NT2/D1 (cell line): ENCODE measurements around the gene NKAIN2.
"Not testable (repeated sequence)": the region's sequence is repeated elsewhere in the genome, so short reads cannot be mapped to it uniquely, and the experiment has no call there.

Experiments used
- DNase-seq: peaks from one replicate; pipeline ENCODE4 v3.0.0-alpha.2; 2011; ENCODE audit warnings: low read depth, low spot score
- H3K27me3 ChIP-seq: 2 replicates; pipeline ENCODE4 v1.6.0; 2011; ENCODE audit warnings: mild to moderate bottlenecking; ENCODE audit not compliant: insufficient read length, insufficient read depth
- H3K36me3 ChIP-seq: 2 replicates; pipeline ENCODE4 v1.6.1; 2011; ENCODE audit warnings: mild to moderate bottlenecking, low read length, mixed read lengths; ENCODE audit not compliant: insufficient read depth, insufficient read length
- H3K4me1 ChIP-seq: 2 replicates; pipeline ENCODE4 v1.5.1; 2011; ENCODE audit not compliant: insufficient read depth, insufficient read length
- H3K4me3 ChIP-seq: 2 replicates; pipeline ENCODE4 v1.5.1; 2011; ENCODE audit warnings: low read depth; ENCODE audit not compliant: insufficient read length
- H3K9ac ChIP-seq: 2 replicates; pipeline ENCODE4 v1.6.0; 2011; ENCODE audit warnings: low read depth; ENCODE audit not compliant: insufficient read length
- H3K9me3 ChIP-seq: 2 replicates; pipeline ENCODE4 v1.5.1; 2011; ENCODE audit warnings: mild to moderate bottlenecking, low read length; ENCODE audit not compliant: insufficient read depth
- SUZ12 ChIP-seq: IDR thresholded peaks from 2 replicates; pipeline ENCODE4 v1.6.1; 2011; ENCODE audit not compliant: insufficient read length, insufficient read depth; ENCODE audit errors: extremely low read depth
- YY1 ChIP-seq: IDR thresholded peaks from 2 replicates; pipeline ENCODE4 v1.6.1; 2011; ENCODE audit not compliant: insufficient read length, insufficient read depth
- ZNF274 ChIP-seq: IDR thresholded peaks from 2 replicates; pipeline ENCODE4 v1.6.1; 2011; ENCODE audit warnings: mild to moderate bottlenecking, low read depth, low read length

Gene NKAIN2

GRCh38 chr6:124393536-124393935 is 589.9 kb downstream of the NKAIN2 start:
- TF ChIP-seq SUZ12: no peak
- TF ChIP-seq ZNF274: no peak
- TF ChIP-seq YY1: no peak
- no peaks in the 10 kb centered on the region for H3K9me3 ChIP-seq
- no peaks in the 10 kb centered on the region for H3K36me3 ChIP-seq
- H3K4me3 ChIP-seq: no peak overlapping the region
- no peaks in the 10 kb centered on the region for H3K4me1 ChIP-seq
- DNase-seq: no peak
- no peaks in the 10 kb centered on the region for H3K27me3 ChIP-seq
- H3K9ac ChIP-seq: no peak overlapping the region

- Histone ChIP-seq H3K9me3 (no peaks in the 10 kb centered on the region), H3K36me3 (no peaks in the 10 kb centered on the region), H3K27me3 (no peaks in the 10 kb centered on the region), H3K4me1 (no peaks in the 10 kb centered on the region), H3K4me3 (no peak overlapping the region), H3K9ac (no peak overlapping the region)
- DNase-seq: no peak
- TF ChIP-seq YY1: no peak
Observed at GRCh38 chr6:124396361-124396760, 592.7 kb downstream of the NKAIN2 start.

GRCh38 chr6:124400261-124400999 is 596.8 kb downstream of the NKAIN2 start:
- H3K9ac ChIP-seq: no peak overlapping the region
- no peaks in the 10 kb centered on the region for H3K4me1 ChIP-seq
- no peaks in the 10 kb centered on the region for H3K27me3 ChIP-seq
- no peak for TF ChIP-seq SUZ12
- no peaks in the 10 kb centered on the region for H3K9me3 ChIP-seq
- H3K36me3 ChIP-seq: no peaks in the 10 kb centered on the region
- no peak for DNase-seq
- H3K4me3 ChIP-seq: no peak overlapping the region

- H3K9me3 ChIP-seq, H3K4me1 ChIP-seq, DNase-seq, H3K27me3 ChIP-seq, H3K4me3 ChIP-seq, H3K9ac ChIP-seq, H3K36me3 ChIP-seq: not testable (repeated sequence)
Observed at GRCh38 chr6:124410425-124410824, 606.8 kb downstream of the NKAIN2 start.

- H3K4me3 ChIP-seq, H3K27me3 ChIP-seq, DNase-seq, H3K36me3 ChIP-seq, H3K9ac ChIP-seq, H3K4me1 ChIP-seq, H3K9me3 ChIP-seq: not testable (repeated sequence)
Observed at GRCh38 chr6:124412657-124413056, 609.0 kb downstream of the NKAIN2 start.

GRCh38 chr6:124420116-124420840 is 616.6 kb downstream of the NKAIN2 start:
- Histone ChIP-seq H3K9me3 (no peaks in the 10 kb centered on the region), H3K36me3 (no peaks in the 10 kb centered on the region), H3K4me1 (no peaks in the 10 kb centered on the region), H3K9ac (no peak overlapping the region), H3K4me3 (no peak overlapping the region), H3K27me3 (no peaks in the 10 kb centered on the region)
- DNase-seq: no peak
- no peak for TF ChIP-seq ZNF274
- no peak for TF ChIP-seq YY1
- TF ChIP-seq SUZ12: no peak

- Histone ChIP-seq H3K27me3 (no peaks in the 10 kb centered on the region), H3K9ac (no peak overlapping the region), H3K4me1 (no peaks in the 10 kb centered on the region), H3K36me3 (no peaks in the 10 kb centered on the region), H3K4me3 (no peak overlapping the region), H3K9me3 (no peaks in the 10 kb centered on the region)
- DNase-seq: no peak
- TF ChIP-seq YY1: no peak
- TF ChIP-seq ZNF274: no peak
- TF ChIP-seq SUZ12: no peak
Observed at GRCh38 chr6:124423621-124424020, 620.0 kb downstream of the NKAIN2 start.
